Fibroblast of pulmonary artery (primary cell): ENCODE results near the gene OPHN1.
A peak's percentile ranks its signal among the peaks of the same experiment; 100 is the strongest.

Source experiments
- DNase-seq: peaks from one replicate; pipeline ENCODE4 v3.0.0-alpha.2; 2010; ENCODE audit warnings: low read depth
- H3K4me3 ChIP-seq: replicated peaks from 2 replicates; pipeline ENCODE4 v1.5.1; 2011; ENCODE audit warnings: low read depth, mild to moderate bottlenecking, control low read depth, low read length, moderate library complexity
- CTCF ChIP-seq: IDR thresholded peaks from 2 replicates; pipeline ENCODE4 v1.5.1; 2011; ENCODE audit warnings: mild to moderate bottlenecking, control low read depth, low read length, inconsistent platforms; ENCODE audit errors: missing control alignments

Gene OPHN1

GRCh38 chrX:68121835-68122234, 311.5 kb downstream of the OPHN1 start:
- DNase-seq, result no peak
- no peak for TF ChIP-seq CTCF
- no peak overlapping the region for H3K4me3 ChIP-seq

GRCh38 chrX:68121371-68121770, 311.9 kb downstream of the OPHN1 start:
- DNase-seq, result no peak
- no peak overlapping the region for H3K4me3 ChIP-seq
- no peak for TF ChIP-seq CTCF

- no peak for TF ChIP-seq CTCF
- no peak for DNase-seq
- no peak overlapping the region for H3K4me3 ChIP-seq
Observed at GRCh38 chrX:68115371-68115770, 317.9 kb downstream of the OPHN1 start.

- TF ChIP-seq CTCF, result no peak
- H3K4me3 ChIP-seq, result no peak overlapping the region
- peak; percentile 8 for DNase-seq
Observed at GRCh38 chrX:68114573-68115129, 318.6 kb downstream of the OPHN1 start.

GRCh38 chrX:68113837-68114572, 319.3 kb downstream of the OPHN1 start:
- no peak for TF ChIP-seq CTCF
- H3K4me3 ChIP-seq, result no peak overlapping the region
- no peak for DNase-seq

- no peak overlapping the region for H3K4me3 ChIP-seq
- TF ChIP-seq CTCF, result no peak
- peak; percentile 53 for DNase-seq
Observed at GRCh38 chrX:68112321-68112720, 321.0 kb downstream of the OPHN1 start.

- H3K4me3 ChIP-seq, result no peak overlapping the region
- TF ChIP-seq CTCF, result no peak
- DNase-seq, result no peak
Observed at GRCh38 chrX:68109162-68109561, 324.1 kb downstream of the OPHN1 start.
